Smooth muscle cell (in vitro differentiated cells): ENCODE measurements around the gene IGSF11. TPM values are rescaled to one million over a fixed set of nuclear protein-coding genes. Genes with fewer than 3 reads are reported as not detected.

ENCODE experiments used
- DNase-seq: peaks from one replicate; lab custom pipeline; 2025; ENCODE audit not compliant: unreplicated experiment; lab: John Stamatoyannopoulos, UW
- H2AFZ ChIP-seq: fragments of 200-600 bp; sonication (generic); 2 replicates; pipeline ENCODE4 v1.6.0; 2016; ENCODE audit warnings: antibody characterized with exemption, low read depth, mild to moderate bottlenecking
- H3F3A ChIP-seq: fragments of 200-600 bp; sonication (generic); 2 replicates; pipeline ENCODE4 v1.6.0; 2017; ENCODE audit warnings: antibody characterized with exemption, low read depth
- H3K27ac ChIP-seq: fragments of 200-600 bp; sonication (generic); 2 replicates; pipeline ENCODE4 v1.5.1; 2016; ENCODE audit warnings: low read depth, mild to moderate bottlenecking
- H3K27me3 ChIP-seq: fragments of 200-600 bp; sonication (generic); 2 replicates; pipeline ENCODE4 v1.6.1; 2016; ENCODE audit warnings: low read depth, mild to moderate bottlenecking
- H3K36me3 ChIP-seq: fragments of 200-600 bp; sonication (generic); 2 replicates; pipeline ENCODE4 v1.5.1; 2016; ENCODE audit warnings: low read depth
- H3K4me1 ChIP-seq: fragments of 200-600 bp; sonication (generic); 2 replicates; pipeline ENCODE4 v1.5.1; 2016; ENCODE audit warnings: low read depth
- H3K4me2 ChIP-seq: fragments of 200-600 bp; sonication (generic); 2 replicates; pipeline ENCODE4 v1.6.0; 2016; ENCODE audit warnings: mild to moderate bottlenecking
- H3K4me3 ChIP-seq: fragments of 200-600 bp; sonication (generic); 2 replicates; pipeline ENCODE4 v1.5.1; 2016; ENCODE audit warnings: mild to moderate bottlenecking
- H3K79me2 ChIP-seq: fragments of 200-600 bp; sonication (generic); 2 replicates; pipeline ENCODE4 v1.6.0; 2016; ENCODE audit warnings: low read depth, mild to moderate bottlenecking
- H3K9ac ChIP-seq: fragments of 200-600 bp; sonication (generic); 2 replicates; pipeline ENCODE4 v1.6.0; 2016; ENCODE audit warnings: low read depth
- H3K9me3 ChIP-seq: fragments of 200-600 bp; sonication (generic); replicated peaks from 2 replicates; pipeline ENCODE4 v1.5.1; 2016; ENCODE audit warnings: low read depth
- H4K20me1 ChIP-seq: fragments of 200-600 bp; sonication (generic); 2 replicates; pipeline ENCODE4 v1.6.0; 2016; ENCODE audit warnings: low read depth
- WGBS: methylation state at CpG from one replicate; pipeline ENCODE4 v1.1.7; 2016; ENCODE audit warnings: low lambda C conversion rate; 5-methylcytosine and 5-hydroxymethylcytosine counted together
- polyA plus RNA-seq: library from polyadenylated mRNA; unstranded; fragments of >200 nt; fragmentation: Nextera tagmentation; extraction: Ambion mirVana; gene quantifications from 2 replicates; pipeline ENCODE4 v1.2.1, GENCODE V29; 2016
- total RNA-seq: library from RNA; depleted of rRNA; stranded (reverse); fragments of >200 nt; gene quantifications from 2 replicates; pipeline ENCODE4 v1.2.3, GENCODE V29; 2014
- TF ChIP-seq, protein P1 (sequence below): fragments of 200-600 bp; sonication (generic); IDR thresholded peaks from 2 replicates; pipeline ENCODE4 v1.5.1; 2017; ENCODE audit warnings: borderline replicate concordance, mild to moderate bottlenecking, antibody characterized with exemption; ENCODE audit not compliant: insufficient read depth, poor library complexity, severe bottlenecking

IGSF11 gene
- total and polyA plus RNA-seq, 2 experiments from 2014 or later = not detected

DNA sequence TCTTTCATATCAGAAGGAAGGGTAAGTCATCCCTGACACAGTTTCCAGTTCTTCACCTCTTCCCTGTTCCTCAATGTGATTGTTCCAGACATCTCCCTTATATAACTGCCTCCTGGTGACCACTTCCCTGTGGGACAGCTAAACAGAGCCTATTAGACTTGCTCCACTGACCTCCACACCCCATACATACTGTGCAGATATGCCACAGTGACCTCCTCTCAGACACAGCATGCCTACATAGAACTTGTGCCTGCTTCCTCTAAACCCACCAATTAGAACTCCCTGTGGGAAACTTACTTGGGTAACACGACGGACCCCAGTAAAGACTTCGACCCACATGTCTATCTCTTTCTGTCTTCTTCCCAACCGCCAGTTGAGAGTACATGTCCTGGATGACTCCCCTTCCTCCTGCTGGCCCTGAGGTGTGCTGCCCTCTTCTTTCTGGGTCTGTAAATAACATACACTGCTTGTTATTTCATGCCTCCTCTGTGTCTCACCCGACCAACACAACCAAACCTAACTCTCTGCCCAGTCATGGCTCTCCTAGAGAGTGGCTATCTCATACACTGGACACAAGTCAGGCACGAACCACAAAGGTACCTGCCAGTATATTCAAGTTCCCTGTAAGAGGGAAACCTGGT is 53.0 kb downstream of the IGSF11 start:
- no peaks in the 10 kb centered on the region for H3K4me1 ChIP-seq
- H3K9ac ChIP-seq = no peak overlapping the region
- H3K4me2 ChIP-seq = no peak overlapping the region
- no peaks in the 10 kb centered on the region for H3K9me3 ChIP-seq
- H3F3A ChIP-seq = no peaks in the 10 kb centered on the region
- H3K36me3 ChIP-seq = no peaks in the 10 kb centered on the region
- TF ChIP-seq, protein P1, sequence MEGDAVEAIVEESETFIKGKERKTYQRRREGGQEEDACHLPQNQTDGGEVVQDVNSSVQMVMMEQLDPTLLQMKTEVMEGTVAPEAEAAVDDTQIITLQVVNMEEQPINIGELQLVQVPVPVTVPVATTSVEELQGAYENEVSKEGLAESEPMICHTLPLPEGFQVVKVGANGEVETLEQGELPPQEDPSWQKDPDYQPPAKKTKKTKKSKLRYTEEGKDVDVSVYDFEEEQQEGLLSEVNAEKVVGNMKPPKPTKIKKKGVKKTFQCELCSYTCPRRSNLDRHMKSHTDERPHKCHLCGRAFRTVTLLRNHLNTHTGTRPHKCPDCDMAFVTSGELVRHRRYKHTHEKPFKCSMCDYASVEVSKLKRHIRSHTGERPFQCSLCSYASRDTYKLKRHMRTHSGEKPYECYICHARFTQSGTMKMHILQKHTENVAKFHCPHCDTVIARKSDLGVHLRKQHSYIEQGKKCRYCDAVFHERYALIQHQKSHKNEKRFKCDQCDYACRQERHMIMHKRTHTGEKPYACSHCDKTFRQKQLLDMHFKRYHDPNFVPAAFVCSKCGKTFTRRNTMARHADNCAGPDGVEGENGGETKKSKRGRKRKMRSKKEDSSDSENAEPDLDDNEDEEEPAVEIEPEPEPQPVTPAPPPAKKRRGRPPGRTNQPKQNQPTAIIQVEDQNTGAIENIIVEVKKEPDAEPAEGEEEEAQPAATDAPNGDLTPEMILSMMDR = no peak
- no peaks in the 10 kb centered on the region for H3K79me2 ChIP-seq
- H4K20me1 ChIP-seq = no peaks in the 10 kb centered on the region
- no peak overlapping the region for H3K27ac ChIP-seq
- no peaks in the 10 kb centered on the region for H3K27me3 ChIP-seq
- DNase-seq = no peak
- WGBS = 92% methylated on average over 6 of the region's 6 CpGs
- H2AFZ ChIP-seq = no peak overlapping the region
- no peak overlapping the region for H3K4me3 ChIP-seq

- Histone ChIP-seq H2AFZ (no peak overlapping the region), H3K9ac (no peak overlapping the region), H3K36me3 (no peaks in the 10 kb centered on the region), H3K79me2 (no peaks in the 10 kb centered on the region), H3K27me3 (no peaks in the 10 kb centered on the region), H3K4me1 (no peaks in the 10 kb centered on the region), H3K27ac (no peak overlapping the region), H3K4me3 (no peak overlapping the region), H3K9me3 (no peaks in the 10 kb centered on the region), H4K20me1 (no peaks in the 10 kb centered on the region), H3K4me2 (no peak overlapping the region), H3F3A (no peaks in the 10 kb centered on the region)
- TF ChIP-seq, protein P1 = no peak
- WGBS = 90% methylated on average over 2 of the region's 2 CpGs
- no peak for DNase-seq
These were observed 53.8 kb downstream of the IGSF11 start for GRCh38 chr3:118980832-118981231.

- no peaks in the 10 kb centered on the region for H4K20me1 ChIP-seq
- no peaks in the 10 kb centered on the region for H3F3A ChIP-seq
- H3K4me3 ChIP-seq = no peak overlapping the region
- no peaks in the 10 kb centered on the region for H3K9me3 ChIP-seq
- H2AFZ ChIP-seq = no peak overlapping the region
- 99% methylated on average over 5 of the region's 5 CpGs for WGBS
- TF ChIP-seq, protein P1 = no peak
- H3K79me2 ChIP-seq = no peaks in the 10 kb centered on the region
- H3K36me3 ChIP-seq = no peaks in the 10 kb centered on the region
- H3K4me1 ChIP-seq = no peaks in the 10 kb centered on the region
- no peak overlapping the region for H3K4me2 ChIP-seq
- no peak for DNase-seq
- H3K9ac ChIP-seq = no peak overlapping the region
- H3K27me3 ChIP-seq = no peaks in the 10 kb centered on the region
- H3K27ac ChIP-seq = no peak overlapping the region
These were observed 56.3 kb downstream of the IGSF11 start for GRCh38 chr3:118978393-118978758.
